GM23248 (cell line): Measurements from ENCODE around the gene PLPPR2.

Source experiments
- EZH2 ChIP-seq: fragments of 200-600 bp; sonication (generic); IDR thresholded peaks from 2 replicates; pipeline ENCODE4 v1.6.1; 2018; ENCODE audit warnings: antibody characterized with exemption, mild to moderate bottlenecking; ENCODE audit not compliant: insufficient read depth, poor library complexity, severe bottlenecking
- EZH2phosphoT487 ChIP-seq: fragments of 200-600 bp; sonication (generic); IDR thresholded peaks from 2 replicates; pipeline ENCODE4 v1.6.1; 2018; ENCODE audit warnings: antibody characterized with exemption, moderate library complexity, mild to moderate bottlenecking, low read depth; ENCODE audit not compliant: insufficient read depth

DNA sequence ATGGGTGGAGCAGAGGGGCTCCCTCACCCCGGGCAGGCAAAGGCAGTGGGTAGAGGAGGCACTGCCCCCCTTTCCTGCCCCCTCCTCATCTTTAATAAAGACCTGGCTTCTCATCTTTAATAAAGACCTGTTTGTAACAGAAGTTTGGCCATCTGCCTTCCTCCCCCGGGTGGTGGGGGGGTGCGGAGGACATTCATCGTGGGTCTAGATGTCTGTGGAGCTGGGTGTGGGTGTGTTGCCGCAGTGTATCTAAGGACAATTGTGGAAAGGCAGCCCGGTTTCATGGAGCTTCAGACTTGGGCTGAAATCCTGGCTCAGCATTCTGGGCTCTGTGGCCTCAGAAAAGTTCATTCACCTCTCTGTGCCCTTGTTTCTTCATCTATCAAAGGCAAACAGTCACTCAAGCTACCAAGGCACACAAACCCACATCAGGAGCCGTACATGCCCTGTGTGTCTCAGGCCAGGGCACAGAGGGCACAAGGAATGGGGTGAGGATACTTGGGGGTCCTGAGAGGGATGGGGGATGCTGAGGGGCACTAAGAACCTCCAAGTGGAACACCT is 10.4 kb downstream of the PLPPR2 start:
- no peak for TF ChIP-seq EZH2
- TF ChIP-seq EZH2phosphoT487, result no peak
